Choroid plexus epithelial cell (primary cell): ENCODE results near the gene PLCB2.
A peak's percentile ranks its signal among the peaks of the same experiment; 100 is the strongest.

ENCODE experiments used
- DNase-seq: peaks from one replicate; pipeline ENCODE4 v3.0.0-alpha.2; 2010; ENCODE audit warnings: low read depth
- H3K4me3 ChIP-seq: 2 replicates; pipeline ENCODE4 v1.5.1; 2011; ENCODE audit warnings: low read depth, mild to moderate bottlenecking, control low read depth, low read length, moderate library complexity
- TF ChIP-seq, protein P1 (sequence below): conservative IDR thresholded peaks from 2 replicates; pipeline ENCODE4 v1.5.1; 2011; ENCODE audit warnings: low read depth, mild to moderate bottlenecking, control low read depth, inconsistent platforms, low read length, moderate library complexity

Gene PLCB2

GRCh38 chr15:40323953-40324937 lies 16.5 kb upstream of the PLCB2 start:
- TF ChIP-seq, protein P1, sequence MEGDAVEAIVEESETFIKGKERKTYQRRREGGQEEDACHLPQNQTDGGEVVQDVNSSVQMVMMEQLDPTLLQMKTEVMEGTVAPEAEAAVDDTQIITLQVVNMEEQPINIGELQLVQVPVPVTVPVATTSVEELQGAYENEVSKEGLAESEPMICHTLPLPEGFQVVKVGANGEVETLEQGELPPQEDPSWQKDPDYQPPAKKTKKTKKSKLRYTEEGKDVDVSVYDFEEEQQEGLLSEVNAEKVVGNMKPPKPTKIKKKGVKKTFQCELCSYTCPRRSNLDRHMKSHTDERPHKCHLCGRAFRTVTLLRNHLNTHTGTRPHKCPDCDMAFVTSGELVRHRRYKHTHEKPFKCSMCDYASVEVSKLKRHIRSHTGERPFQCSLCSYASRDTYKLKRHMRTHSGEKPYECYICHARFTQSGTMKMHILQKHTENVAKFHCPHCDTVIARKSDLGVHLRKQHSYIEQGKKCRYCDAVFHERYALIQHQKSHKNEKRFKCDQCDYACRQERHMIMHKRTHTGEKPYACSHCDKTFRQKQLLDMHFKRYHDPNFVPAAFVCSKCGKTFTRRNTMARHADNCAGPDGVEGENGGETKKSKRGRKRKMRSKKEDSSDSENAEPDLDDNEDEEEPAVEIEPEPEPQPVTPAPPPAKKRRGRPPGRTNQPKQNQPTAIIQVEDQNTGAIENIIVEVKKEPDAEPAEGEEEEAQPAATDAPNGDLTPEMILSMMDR: no peak
- no peak for DNase-seq
- H3K4me3 ChIP-seq: peak overlapping the region; percentile 73

GRCh38 chr15:40323239-40323952 lies 15.7 kb upstream of the PLCB2 start, which contains the start of gene INAFM2:
TSS of gene INAFM2 (plus strand) at chr15:40323692. CDS start at chr15:40324056, 364 bp downstream.
- TF ChIP-seq, protein P1: peak; percentile 63
- DNase-seq: peak; percentile 97
- H3K4me3 ChIP-seq: peak within 1 kb of the TSS; percentile 73

DNA sequence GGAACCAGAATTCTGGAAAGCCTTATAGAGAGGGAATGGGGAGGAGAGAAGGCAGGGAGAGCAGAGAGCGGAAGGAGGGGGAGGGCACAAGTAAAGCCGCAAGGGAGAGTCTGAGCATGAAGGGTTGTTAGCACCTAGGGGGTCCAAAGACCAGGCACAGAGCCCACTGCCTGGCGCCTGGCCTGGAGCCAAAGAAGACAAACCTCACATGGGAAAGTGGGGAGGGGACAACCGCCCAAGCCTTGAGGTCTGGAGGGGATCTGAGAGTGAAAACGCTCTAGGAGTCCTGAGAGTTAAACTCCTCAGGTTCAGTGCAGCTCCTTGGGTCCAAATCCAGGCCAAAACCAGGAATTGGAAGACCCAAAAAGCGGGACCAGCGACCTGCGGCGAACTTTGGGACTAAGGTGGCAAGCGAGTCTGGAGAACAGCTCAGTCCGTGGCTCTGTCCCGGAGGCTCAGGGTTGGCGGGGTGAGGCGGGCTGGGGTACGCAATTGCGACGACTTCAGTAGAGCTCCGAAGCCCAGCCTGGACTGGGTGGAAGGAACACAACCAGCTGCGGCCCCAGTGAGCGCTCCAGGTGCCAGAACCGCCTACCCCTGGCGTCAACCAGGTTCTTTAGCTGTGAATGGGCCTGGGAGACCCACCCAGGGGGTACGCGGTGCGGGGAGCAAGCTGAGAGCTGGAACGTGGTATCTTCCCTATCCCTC lies 14.9 kb upstream of the PLCB2 start:
- TF ChIP-seq, protein P1: no peak
- peak overlapping the region; percentile 73 for H3K4me3 ChIP-seq
- DNase-seq: no peak

DNA sequence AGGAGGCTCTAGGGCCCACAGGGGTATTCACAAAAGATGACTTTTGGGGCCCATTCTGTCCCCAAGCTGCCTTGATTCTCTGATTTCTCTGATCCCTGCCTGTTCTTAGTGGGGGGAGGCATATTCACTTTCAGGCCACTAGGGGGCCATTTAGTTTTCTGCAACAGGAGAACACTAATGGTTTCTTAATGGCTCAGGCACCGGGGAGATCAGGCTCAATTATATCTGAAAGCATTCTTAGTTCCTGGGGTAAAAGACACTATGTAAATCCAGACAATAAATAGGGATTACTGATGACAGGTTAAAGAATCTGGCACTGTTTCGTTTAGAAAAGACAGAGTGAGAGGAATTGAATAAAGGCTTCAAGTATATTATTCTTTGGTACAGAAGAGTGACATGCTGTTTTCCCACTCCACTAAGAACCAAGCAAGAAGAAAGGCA lies 13.2 kb upstream of the PLCB2 start:
- H3K4me3 ChIP-seq: no peak overlapping the region
- DNase-seq: peak; percentile 83
- TF ChIP-seq, protein P1: peak; percentile 87

- no peak overlapping the region for H3K4me3 ChIP-seq
- TF ChIP-seq, protein P1: no peak
- no peak for DNase-seq
Observed at GRCh38 chr15:40320409-40320808, 12.7 kb upstream of the PLCB2 start.

DNA sequence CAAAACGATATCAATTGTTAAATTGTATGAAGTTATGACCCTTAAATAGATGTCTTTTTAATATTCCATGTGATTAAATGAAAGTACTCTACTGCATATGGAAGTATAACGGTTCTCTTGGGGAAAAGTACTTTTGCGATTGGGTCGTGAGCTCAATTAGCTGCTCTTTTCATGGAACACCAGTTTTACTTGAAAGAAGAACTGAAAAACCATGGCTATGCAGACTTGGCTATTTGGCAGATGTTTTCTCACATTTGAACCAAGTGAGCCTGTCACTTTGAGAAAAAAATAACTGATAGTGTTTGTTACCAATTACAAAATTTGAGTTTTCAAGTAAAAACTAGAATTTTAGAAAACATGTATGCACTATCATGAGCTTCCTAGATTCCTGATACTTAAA lies 9.8 kb upstream of the PLCB2 start:
- no peak for DNase-seq
- no peak overlapping the region for H3K4me3 ChIP-seq
- TF ChIP-seq, protein P1: no peak
